GM04504 (cell line): Measurements from ENCODE around the gene BMF.
A peak's percentile ranks its signal among the peaks of the same experiment; 100 is the strongest.

Experiments used
- DNase-seq: peaks from one replicate; pipeline ENCODE4 v3.0.0-alpha.2; 2012; ENCODE audit warnings: low read depth

Gene BMF

GRCh38 chr15:40065166-40065565 lies 43.5 kb downstream of the BMF start:
- no peak for DNase-seq

DNA sequence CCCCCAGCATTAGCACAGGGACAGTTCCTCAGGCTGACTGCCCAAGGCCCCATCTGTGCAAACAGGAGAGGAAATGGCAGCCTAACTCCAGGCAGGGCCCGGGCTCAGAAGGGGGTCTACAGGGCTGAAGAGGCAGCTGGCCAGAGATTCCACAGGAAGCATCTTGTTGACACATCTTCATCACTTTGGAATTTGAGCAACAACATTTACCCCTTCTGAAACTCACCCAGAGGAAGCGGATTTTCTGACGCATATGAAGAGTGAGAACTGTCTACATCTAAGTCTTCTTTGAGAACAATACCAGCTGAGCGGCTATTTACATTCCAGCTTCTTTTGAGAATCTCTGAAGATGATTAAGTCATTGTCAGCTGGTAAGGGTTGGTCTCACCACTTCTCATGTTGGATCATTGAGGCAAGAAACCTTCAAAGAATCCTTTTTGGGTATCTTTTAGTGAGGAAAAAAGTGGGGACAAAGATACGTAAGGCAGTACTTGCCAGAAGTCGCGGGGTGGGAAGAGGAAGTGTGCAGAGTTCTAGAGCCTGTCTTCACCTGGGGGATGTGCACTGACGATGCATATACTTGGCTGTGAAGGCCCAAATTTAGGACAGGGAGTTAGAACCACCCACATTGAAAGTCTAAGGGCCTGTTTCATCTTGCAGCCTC lies 44.3 kb downstream of the BMF start:
- peak; percentile 55 for DNase-seq

DNA sequence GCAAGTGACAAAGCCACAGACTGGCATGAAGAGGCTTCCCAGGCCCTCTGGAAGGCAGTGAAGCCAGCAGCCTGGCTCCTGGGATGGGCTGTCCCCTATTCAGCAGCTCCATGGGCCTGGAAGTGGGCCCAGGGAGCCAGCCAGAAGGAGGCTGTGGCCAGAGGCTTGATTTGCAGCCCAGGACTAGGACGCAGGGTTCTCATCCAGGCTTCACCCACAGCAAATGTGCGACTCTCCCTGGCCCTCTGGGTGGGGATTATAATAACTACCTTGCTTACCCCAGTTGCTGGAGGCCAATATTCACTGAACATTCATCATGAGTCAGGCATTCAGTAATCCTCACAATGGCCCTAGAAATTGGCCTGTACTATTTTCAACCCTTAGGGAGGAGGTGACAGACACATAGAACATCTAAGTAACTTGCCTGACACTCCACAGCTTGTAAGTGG lies 45.1 kb downstream of the BMF start:
- peak; percentile 73 for DNase-seq

DNA sequence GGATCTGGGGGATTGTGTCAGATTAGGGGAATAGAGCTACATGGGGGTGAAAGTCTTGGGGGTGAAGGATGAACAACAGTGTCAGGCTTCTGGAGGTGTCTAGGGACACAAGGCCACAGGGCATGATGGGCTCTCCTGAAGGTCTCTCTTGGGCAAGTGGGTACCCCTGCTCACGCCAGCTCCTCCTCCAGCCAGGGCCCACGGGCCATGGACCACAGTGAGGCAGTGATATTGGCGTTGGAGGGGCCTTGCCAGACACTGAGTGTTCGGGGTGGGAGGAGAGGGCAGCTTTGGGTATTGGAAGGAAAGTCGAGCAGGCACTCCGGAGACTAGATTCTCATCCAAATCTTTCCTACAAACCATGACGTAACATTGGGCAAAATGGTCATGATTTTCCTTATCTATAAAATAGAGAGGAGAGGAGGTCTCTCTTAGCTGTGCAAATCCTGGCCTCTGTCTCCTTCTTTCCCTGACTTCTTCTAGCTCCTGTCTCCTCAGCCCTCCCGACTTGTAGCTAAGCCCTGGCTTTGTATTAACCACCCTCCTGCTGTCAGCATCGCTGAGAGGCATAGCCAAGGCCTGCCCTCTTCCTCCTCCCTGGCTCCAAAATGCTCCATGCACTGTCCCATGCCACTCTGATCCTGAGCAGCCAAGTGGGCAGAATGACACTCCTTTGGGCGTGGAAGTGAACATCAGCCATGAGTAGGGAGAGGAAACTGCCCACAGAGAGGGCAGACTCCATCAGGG lies 45.7 kb downstream of the BMF start:
- no peak for DNase-seq

DNA sequence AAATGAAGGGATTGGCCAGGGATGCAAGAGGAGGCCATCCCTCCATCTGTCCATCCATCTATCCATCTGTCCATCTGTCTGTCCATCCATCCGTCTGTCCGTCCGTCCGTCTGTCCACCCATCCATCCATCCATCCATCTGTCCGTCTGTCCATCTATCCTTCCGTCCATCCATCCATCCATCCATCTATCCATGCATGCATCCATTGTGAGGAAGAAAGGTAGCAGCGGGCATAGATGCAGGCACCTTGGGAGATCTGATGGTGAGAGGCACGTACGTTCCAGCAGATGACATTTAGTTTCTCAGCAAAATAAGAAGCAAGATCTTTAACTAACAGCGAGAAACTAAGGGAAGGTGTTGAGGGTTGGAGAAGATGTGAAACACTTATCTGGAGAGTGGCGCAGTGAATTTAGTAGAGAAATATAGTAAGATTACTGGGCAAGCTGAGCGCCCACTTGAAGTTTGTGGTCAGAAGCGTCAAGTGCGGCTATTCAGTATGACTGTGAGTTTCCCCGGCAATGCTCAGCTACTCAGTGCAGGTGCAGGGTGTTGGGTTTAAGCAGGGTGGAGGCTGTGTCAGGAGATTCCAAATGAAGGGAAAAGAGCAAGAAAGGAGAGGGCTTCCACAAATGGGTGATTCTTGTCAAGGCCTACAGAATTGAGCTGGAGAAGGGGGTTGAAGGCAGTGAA lies 47.3 kb downstream of the BMF start:
- DNase-seq = no peak

DNA sequence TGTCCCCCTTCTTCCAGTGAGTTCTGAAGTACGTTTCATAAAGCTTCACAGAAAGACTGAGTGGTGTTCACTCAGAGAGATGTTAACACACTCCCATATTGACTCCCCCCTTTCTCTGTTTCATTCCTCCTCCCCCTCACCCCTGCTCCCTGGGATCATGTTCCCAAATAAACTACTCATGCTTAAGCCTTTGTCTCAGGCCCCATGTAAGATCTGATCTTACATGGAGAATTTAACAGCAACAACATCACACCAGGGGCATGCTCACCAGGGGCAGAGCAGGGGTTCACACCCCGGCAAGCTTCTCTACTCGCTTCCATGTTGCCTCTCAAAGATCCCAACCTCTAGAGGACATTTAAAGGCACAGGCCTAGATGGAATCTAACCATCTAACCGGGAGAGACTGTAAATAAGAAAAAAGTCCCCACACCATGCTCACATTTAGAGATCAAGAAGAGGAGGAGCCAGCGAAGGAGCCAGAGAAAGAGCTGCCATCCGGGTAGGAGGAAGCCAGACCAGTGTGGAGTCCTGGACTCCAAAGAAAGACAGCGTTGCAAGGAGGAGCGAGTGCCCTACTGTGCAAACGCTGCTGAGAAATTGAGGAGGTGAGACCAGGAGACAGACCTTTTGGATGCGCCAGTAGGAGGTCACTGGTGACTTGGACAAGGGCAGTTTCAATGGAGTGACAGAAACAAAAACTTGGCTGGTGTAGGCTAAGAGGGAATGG lies 48.3 kb downstream of the BMF start:
- no peak for DNase-seq

- no peak for DNase-seq
Observed at GRCh38 chr15:40059821-40060220, 48.9 kb downstream of the BMF start.

GRCh38 chr15:40058476-40059140 lies 50.1 kb downstream of the BMF start:
- DNase-seq = no peak

DNA sequence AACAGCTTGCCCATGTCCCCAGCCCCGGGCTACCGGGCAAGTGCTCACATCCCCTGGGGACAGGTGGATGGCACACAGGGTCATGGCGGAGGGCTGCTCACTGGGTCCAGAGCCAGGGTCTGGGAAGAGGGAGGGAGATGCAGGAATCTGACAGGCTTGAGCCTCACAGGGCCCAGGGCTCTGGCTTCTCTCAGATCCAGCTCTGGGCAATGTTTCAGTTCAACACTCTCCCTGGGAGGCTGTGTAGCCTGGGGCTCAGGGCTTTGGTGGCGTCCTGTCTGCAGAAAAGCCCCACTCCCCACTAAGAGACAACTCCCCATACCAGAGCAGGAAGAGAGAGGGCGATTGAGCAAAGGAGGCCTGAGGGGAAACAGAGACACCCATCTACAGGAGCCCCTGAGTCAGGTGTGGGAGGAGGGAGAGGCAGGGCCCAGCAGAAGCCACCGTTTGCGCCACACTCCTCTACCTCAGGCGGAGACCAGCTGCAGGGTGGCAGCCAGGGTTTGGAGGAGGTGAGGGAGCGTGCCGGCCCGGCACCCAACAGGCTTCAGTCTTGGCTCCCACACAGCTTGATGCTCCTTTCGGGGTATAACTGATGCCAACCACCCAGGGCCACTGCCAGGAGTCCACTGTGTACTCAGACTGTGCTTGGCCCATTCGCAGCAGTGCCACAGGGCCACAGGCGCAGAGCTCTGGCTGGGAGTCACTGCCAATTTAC lies 52.9 kb downstream of the BMF start:
- no peak for DNase-seq

DNA sequence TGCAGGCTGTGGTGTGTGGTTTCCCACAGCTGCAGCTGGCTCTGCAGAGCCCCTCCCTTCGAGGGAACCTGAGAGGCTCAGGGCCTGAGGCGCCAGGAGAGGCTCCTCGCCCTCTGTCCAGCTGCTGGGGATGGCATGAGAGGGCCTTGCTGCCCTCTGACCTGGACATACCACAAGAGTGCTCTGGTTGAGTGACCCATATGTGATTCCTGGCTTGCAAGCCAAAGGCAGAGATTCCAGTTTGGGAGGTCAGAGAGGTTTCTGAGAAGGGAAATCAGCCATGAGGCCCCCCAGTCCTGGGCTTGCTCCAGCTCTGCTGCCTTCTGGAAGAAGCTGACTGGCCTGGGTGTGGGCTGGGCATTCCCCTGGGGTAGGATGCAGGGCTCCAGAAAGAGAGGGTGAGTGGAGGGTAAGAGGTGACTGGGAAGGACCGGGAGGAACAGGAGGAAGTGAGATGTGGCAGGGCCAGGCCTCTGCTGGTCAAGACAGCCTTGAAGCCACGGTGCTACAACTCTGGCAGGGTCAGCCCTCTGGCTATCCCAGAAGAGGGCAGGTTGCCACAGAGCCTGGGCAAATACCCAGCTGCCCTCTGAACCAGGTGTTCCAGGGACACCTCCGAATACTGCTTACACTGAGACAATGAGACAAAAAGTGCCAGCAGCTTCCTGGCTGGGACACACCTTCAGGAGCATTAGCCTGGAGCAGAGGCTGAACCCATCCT lies 53.7 kb downstream of the BMF start:
- DNase-seq = no peak

GRCh38 chr15:40054605-40054854 lies 54.1 kb downstream of the BMF start:
- DNase-seq = no peak

DNA sequence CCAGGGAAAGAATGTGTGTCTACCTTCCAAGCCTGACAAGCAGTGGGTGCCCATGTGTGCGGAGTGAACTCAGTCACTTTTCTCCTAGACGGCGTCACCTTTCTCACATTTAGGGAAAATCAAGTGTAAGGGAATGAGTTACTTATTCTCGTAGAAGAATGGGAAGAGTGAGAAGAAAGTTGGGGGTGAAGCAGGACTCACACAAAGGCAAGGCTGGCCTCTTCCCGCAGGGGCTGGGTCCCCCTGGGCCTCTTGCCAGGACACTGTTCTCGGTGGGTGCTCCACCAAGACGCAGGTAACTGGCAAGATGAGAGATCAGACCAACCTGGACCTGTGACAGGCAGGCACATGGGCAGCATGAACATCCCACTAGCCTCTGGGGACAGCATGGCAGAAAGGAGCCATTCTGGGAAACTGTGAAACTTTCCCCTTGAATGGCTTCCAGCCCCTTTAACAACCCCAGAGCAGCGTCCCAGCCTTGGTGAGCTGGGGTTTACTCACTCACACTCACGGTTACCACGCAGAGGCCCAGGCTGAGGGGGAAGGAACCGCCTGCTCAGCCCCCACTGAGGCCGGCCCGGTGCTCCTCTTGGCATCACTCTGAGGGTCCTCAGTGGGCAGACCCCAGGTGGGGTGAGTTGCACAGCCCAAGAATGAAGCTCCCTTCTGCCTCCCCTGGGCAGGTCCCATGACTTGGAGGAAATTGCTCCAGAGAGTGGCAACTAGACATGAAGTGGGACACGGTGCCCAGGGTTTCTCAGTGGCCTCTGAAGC lies 54.7 kb downstream of the BMF start:
- no peak for DNase-seq

GRCh38 chr15:40053079-40053830 lies 55.4 kb downstream of the BMF start:
- no peak for DNase-seq

- DNase-seq = no peak
Observed at GRCh38 chr15:40052604-40053003, 56.1 kb downstream of the BMF start.

DNA sequence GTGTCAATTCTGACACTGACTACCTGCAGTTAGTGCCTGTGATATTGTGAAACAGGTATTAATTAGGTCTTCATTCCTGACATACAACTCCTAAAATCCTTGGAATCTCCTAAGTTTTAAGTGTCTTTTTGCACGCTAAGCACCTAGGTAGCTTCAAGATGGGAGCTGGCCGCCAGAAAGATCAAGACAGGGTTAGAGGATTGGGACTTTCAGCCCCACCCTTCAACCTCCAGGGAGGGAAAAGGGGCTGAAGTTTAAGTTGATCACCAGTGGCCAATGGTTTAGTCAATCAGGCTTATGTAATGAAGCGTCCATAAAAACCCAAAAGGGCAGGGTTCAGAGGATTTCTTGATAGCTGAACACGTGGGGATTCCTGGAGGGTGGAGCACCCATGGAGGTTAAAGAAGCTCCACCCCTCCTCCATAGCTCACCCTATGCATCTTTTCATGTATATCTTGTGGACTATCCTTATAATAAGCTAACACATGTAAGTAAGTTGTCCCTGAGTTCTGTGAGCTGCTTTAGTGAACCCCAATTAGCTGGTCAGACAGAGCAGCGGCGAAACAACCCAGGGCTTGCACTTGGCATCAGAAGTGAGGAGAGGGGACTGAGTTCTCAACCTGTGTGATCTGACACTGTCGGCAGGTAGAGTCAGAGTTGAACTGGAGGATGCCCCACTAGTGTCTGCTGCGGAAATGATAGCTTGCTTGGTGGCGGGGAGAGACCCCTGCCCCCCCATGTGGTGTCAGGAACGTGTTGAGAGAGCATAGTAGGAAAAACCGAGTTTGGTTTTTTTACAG lies 56.9 kb downstream of the BMF start:
- DNase-seq = no peak

- no peak for DNase-seq
Observed at GRCh38 chr15:40050788-40051470, 57.8 kb downstream of the BMF start.

DNA sequence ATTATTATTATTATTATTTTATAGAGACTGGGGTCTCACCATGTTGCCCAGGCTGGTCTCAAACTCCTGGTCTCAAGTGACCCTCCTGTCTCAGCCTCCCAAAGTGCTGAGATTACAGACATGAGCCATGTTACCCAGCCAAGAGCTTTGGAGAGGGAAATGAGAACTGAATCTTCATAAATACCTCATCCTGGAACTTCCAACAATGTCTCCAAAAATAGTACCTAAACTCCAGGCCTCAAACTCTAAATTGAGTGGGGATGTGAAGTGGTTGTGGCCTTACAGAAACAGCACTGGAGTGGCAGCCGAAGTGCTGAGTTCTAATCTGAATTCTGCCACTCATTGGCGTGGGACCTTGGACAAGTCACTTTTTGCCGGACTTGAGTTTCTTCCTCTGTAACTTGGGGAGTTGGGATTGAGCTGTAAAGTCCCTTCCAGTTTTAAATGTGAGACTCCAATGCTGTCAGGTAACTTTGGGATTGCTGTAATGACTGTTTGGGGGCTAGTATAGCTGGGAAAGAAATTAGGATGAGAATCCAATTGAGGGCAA lies 59.7 kb downstream of the BMF start:
- no peak for DNase-seq
